ENCODE measurements around the gene FAM210B.

The FAM210B gene

GRCh38 chr20:56343861-56344381, 14.9 kb upstream of the FAM210B start:
- peaks cover 0 to 2% of the 10 kb centered on the region in 2 donors for H3K4me1 ChIP-seq (ENCODE audit: control insufficient read depth in 2 of 2, insufficient read depth in 2 of 2, low read length in 2 of 2)
- no peaks in the 10 kb centered on the region for H3K9me3 ChIP-seq (ENCODE audit: control insufficient read depth in 2 of 2, low read length in 2 of 2)
- H3K4me3 ChIP-seq (ENCODE audit: low read length in 2 of 2) = no peak overlapping the region
- H3K27ac ChIP-seq (ENCODE audit: low read depth in 2 of 2, low read length in 2 of 2) = no peak overlapping the region
- no peak overlapping the region for H3K9ac ChIP-seq (ENCODE audit: low read depth in 1 of 2, low read length in 2 of 2)
- H3K36me3 ChIP-seq (ENCODE audit: control insufficient read depth in 2 of 2, insufficient read depth in 2 of 2, low read length in 2 of 2) = no peaks in the 10 kb centered on the region
- H3K27me3 ChIP-seq (ENCODE audit: control insufficient read depth in 2 of 2, insufficient read depth in 2 of 2, low read length in 2 of 2) = peaks cover 8 to 17% of the 10 kb centered on the region in 2 donors

- Histone ChIP-seq H3K4me3 (ENCODE audit: low read length in 2 of 2) (no peak overlapping the region), H3K9me3 (ENCODE audit: control insufficient read depth in 2 of 2, low read length in 2 of 2) (no peaks in the 10 kb centered on the region), H3K27me3 (ENCODE audit: control insufficient read depth in 2 of 2, insufficient read depth in 2 of 2, low read length in 2 of 2) (peaks cover 8 to 17% of the 10 kb centered on the region in 2 donors), H3K36me3 (ENCODE audit: control insufficient read depth in 2 of 2, insufficient read depth in 2 of 2, low read length in 2 of 2) (no peaks in the 10 kb centered on the region), H3K27ac (ENCODE audit: low read depth in 2 of 2, low read length in 2 of 2) (no peak overlapping the region), H3K9ac (ENCODE audit: low read depth in 1 of 2, low read length in 2 of 2) (no peak overlapping the region), H3K4me1 (ENCODE audit: control insufficient read depth in 2 of 2, insufficient read depth in 2 of 2, low read length in 2 of 2) (peaks cover 0 to 2% of the 10 kb centered on the region in 2 donors)
Measured at GRCh38 chr20:56345911-56346310, 12.9 kb upstream of the FAM210B start.

- no peaks in the 10 kb centered on the region for H3K36me3 ChIP-seq (ENCODE audit: control insufficient read depth in 2 of 2, insufficient read depth in 2 of 2, low read length in 2 of 2)
- H3K27ac ChIP-seq (ENCODE audit: low read depth in 2 of 2, low read length in 2 of 2) = no peak overlapping the region
- peaks cover 0 to 2% of the 10 kb centered on the region in 2 donors for H3K4me1 ChIP-seq (ENCODE audit: control insufficient read depth in 2 of 2, insufficient read depth in 2 of 2, low read length in 2 of 2)
- no peak overlapping the region for H3K9ac ChIP-seq (ENCODE audit: low read depth in 1 of 2, low read length in 2 of 2)
- peaks cover 8 to 16% of the 10 kb centered on the region in 2 donors for H3K27me3 ChIP-seq (ENCODE audit: control insufficient read depth in 2 of 2, insufficient read depth in 2 of 2, low read length in 2 of 2)
- no peaks in the 10 kb centered on the region for H3K9me3 ChIP-seq (ENCODE audit: control insufficient read depth in 2 of 2, low read length in 2 of 2)
- no peak overlapping the region for H3K4me3 ChIP-seq (ENCODE audit: low read length in 2 of 2)
Measured at GRCh38 chr20:56347628-56348304, 11.0 kb upstream of the FAM210B start.

GRCh38 chr20:56348305-56348693, 10.5 kb upstream of the FAM210B start:
- Histone ChIP-seq H3K27me3 (ENCODE audit: control insufficient read depth in 2 of 2, insufficient read depth in 2 of 2, low read length in 2 of 2) (peaks cover 3 to 11% of the 10 kb centered on the region in 2 donors), H3K4me3 (ENCODE audit: low read length in 2 of 2) (no peak overlapping the region), H3K4me1 (ENCODE audit: control insufficient read depth in 2 of 2, insufficient read depth in 2 of 2, low read length in 2 of 2) (peaks cover 0 to 2% of the 10 kb centered on the region in 2 donors), H3K9ac (ENCODE audit: low read depth in 1 of 2, low read length in 2 of 2) (no peak overlapping the region), H3K9me3 (ENCODE audit: control insufficient read depth in 2 of 2, low read length in 2 of 2) (no peaks in the 10 kb centered on the region), H3K27ac (ENCODE audit: low read depth in 2 of 2, low read length in 2 of 2) (no peak overlapping the region), H3K36me3 (ENCODE audit: control insufficient read depth in 2 of 2, insufficient read depth in 2 of 2, low read length in 2 of 2) (no peaks in the 10 kb centered on the region)

DNA sequence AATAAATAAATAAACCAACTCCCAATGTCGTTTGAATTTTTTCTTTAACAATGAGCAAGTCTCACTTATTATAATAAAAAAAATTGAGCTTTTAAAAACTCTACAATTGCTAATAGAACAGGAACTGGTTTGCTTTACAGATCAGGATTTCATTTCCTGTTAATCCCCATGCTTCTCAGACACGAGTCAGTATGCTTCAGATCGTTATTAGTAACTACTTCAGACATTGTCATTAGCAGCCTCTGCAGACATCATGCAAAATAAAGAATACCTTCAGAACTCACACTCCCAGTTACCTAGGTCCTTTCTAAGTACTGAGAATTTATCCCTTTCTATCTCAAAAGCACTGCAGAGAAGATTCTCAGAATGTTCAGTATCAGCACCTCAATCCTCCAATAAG, 10.0 kb upstream of the FAM210B start:
- peaks cover 0 to 2% of the 10 kb centered on the region in 2 donors for H3K4me1 ChIP-seq (ENCODE audit: control insufficient read depth in 2 of 2, insufficient read depth in 2 of 2, low read length in 2 of 2)
- no peaks in the 10 kb centered on the region for H3K36me3 ChIP-seq (ENCODE audit: control insufficient read depth in 2 of 2, insufficient read depth in 2 of 2, low read length in 2 of 2)
- H3K27me3 ChIP-seq (ENCODE audit: control insufficient read depth in 2 of 2, insufficient read depth in 2 of 2, low read length in 2 of 2) = peaks cover 0 to 9% of the 10 kb centered on the region in 2 donors
- no peaks in the 10 kb centered on the region for H3K9me3 ChIP-seq (ENCODE audit: control insufficient read depth in 2 of 2, low read length in 2 of 2)
- no peak overlapping the region for H3K4me3 ChIP-seq (ENCODE audit: low read length in 2 of 2)
- no peak overlapping the region for H3K9ac ChIP-seq (ENCODE audit: low read depth in 1 of 2, low read length in 2 of 2)
- H3K27ac ChIP-seq (ENCODE audit: low read depth in 2 of 2, low read length in 2 of 2) = no peak overlapping the region

- no peaks in the 10 kb centered on the region for H3K9me3 ChIP-seq (ENCODE audit: control insufficient read depth in 2 of 2, low read length in 2 of 2)
- H3K4me1 ChIP-seq (ENCODE audit: control insufficient read depth in 2 of 2, insufficient read depth in 2 of 2, low read length in 2 of 2) = peaks cover 0 to 2% of the 10 kb centered on the region in 2 donors
- no peak overlapping the region for H3K27ac ChIP-seq (ENCODE audit: low read depth in 2 of 2, low read length in 2 of 2)
- no peak overlapping the region for H3K4me3 ChIP-seq (ENCODE audit: low read length in 2 of 2)
- H3K27me3 ChIP-seq (ENCODE audit: control insufficient read depth in 2 of 2, insufficient read depth in 2 of 2, low read length in 2 of 2) = peaks cover 0 to 2% of the 10 kb centered on the region in 2 donors
- no peak overlapping the region for H3K9ac ChIP-seq (ENCODE audit: low read depth in 1 of 2, low read length in 2 of 2)
- H3K36me3 ChIP-seq (ENCODE audit: control insufficient read depth in 2 of 2, insufficient read depth in 2 of 2, low read length in 2 of 2) = no peaks in the 10 kb centered on the region
Measured at GRCh38 chr20:56350842-56351241, 7.9 kb upstream of the FAM210B start.

DNA sequence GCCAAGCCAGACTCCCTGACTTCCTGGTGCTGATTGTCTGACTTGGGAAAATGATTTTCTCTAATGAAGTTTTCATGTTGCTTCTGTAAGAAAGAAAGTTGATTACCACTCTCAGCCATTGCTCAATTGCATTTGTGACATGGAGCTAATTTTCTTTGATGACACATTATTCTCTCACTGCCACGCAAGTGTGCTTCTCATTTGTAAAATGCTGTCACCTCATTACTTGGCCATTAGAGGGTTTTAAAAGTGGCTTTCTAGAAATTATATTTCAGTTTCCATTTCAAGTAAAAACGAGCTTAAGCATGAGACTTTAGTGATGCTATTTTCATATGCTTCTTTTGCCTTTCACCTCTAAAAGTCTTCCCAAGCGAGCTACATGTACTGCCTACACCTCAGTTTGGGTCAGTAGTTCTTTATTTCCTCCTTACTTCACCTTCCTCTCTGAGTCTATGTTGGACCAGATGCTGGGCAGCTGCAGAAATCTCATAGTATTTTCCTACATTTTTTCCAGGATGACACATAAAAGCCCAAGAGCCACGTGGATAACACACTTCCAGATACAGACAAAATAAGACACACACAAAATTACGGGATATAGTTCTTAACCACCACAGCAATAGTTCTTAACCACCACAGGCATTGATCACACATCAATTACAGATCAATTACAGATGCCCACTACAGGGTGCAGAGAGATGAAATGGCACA, 6.3 kb upstream of the FAM210B start:
- Histone ChIP-seq H3K9ac (ENCODE audit: low read depth in 1 of 2, low read length in 2 of 2) (no peak overlapping the region), H3K27me3 (ENCODE audit: control insufficient read depth in 2 of 2, insufficient read depth in 2 of 2, low read length in 2 of 2) (peaks cover 0 to 2% of the 10 kb centered on the region in 2 donors), H3K36me3 (ENCODE audit: control insufficient read depth in 2 of 2, insufficient read depth in 2 of 2, low read length in 2 of 2) (no peaks in the 10 kb centered on the region), H3K27ac (ENCODE audit: low read depth in 2 of 2, low read length in 2 of 2) (no peak overlapping the region), H3K4me1 (ENCODE audit: control insufficient read depth in 2 of 2, insufficient read depth in 2 of 2, low read length in 2 of 2) (peaks cover 0 to 2% of the 10 kb centered on the region in 2 donors), H3K4me3 (ENCODE audit: low read length in 2 of 2) (no peak overlapping the region), H3K9me3 (ENCODE audit: control insufficient read depth in 2 of 2, low read length in 2 of 2) (no peaks in the 10 kb centered on the region)

GRCh38 chr20:56353356-56353755, 5.4 kb upstream of the FAM210B start:
- H3K9me3 ChIP-seq (ENCODE audit: control insufficient read depth in 2 of 2, low read length in 2 of 2) = no peaks in the 10 kb centered on the region
- no peak overlapping the region for H3K27ac ChIP-seq (ENCODE audit: low read depth in 2 of 2, low read length in 2 of 2)
- no peaks in the 10 kb centered on the region for H3K27me3 ChIP-seq (ENCODE audit: control insufficient read depth in 2 of 2, insufficient read depth in 2 of 2, low read length in 2 of 2)
- H3K36me3 ChIP-seq (ENCODE audit: control insufficient read depth in 2 of 2, insufficient read depth in 2 of 2, low read length in 2 of 2) = no peaks in the 10 kb centered on the region
- H3K4me1 ChIP-seq (ENCODE audit: control insufficient read depth in 2 of 2, insufficient read depth in 2 of 2, low read length in 2 of 2) = peaks cover 0 to under 1% of the 10 kb centered on the region in 2 donors
- H3K9ac ChIP-seq (ENCODE audit: low read depth in 1 of 2, low read length in 2 of 2) = no peak overlapping the region
- H3K4me3 ChIP-seq (ENCODE audit: low read length in 2 of 2) = no peak overlapping the region

DNA sequence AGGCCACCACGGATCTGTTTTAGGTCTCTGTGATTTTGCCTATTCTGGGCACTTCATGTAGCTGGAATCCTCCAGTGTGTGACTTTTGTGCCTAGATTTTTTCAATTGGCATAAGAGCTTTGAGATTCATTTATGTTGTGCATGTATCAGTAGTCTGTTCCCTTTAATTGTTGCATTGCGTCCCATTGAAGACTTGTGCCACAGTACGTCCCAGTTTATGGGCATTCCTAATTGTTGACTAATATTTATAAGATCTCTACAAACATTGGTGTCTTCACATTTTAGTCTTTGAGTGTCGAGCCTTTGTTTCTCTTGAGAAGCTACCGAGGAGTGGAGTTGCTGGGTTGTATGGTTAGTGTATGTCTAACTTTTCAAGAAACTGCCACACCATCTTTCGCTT, 704 bp upstream of the FAM210B start:
- H3K9ac ChIP-seq (ENCODE audit: low read depth in 1 of 2, low read length in 2 of 2) = no peak overlapping the region
- H3K4me1 ChIP-seq (ENCODE audit: control insufficient read depth in 2 of 2, insufficient read depth in 2 of 2, low read length in 2 of 2) = peaks cover 6 to 8% of the 10 kb centered on the region in 2 donors
- no peaks in the 10 kb centered on the region for H3K36me3 ChIP-seq (ENCODE audit: control insufficient read depth in 2 of 2, insufficient read depth in 2 of 2, low read length in 2 of 2)
- peak overlapping the region in 1 of 2 donors; percentile 79 for H3K4me3 ChIP-seq (ENCODE audit: low read length in 2 of 2)
- no peaks in the 10 kb centered on the region for H3K27me3 ChIP-seq (ENCODE audit: control insufficient read depth in 2 of 2, insufficient read depth in 2 of 2, low read length in 2 of 2)
- no peak overlapping the region for H3K27ac ChIP-seq (ENCODE audit: low read depth in 2 of 2, low read length in 2 of 2)
- H3K9me3 ChIP-seq (ENCODE audit: control insufficient read depth in 2 of 2, low read length in 2 of 2) = no peaks in the 10 kb centered on the region

All from mucosa of rectum (tissue), 2 donors.